ENCODE measurements around the gene FOXP1.

DNA sequence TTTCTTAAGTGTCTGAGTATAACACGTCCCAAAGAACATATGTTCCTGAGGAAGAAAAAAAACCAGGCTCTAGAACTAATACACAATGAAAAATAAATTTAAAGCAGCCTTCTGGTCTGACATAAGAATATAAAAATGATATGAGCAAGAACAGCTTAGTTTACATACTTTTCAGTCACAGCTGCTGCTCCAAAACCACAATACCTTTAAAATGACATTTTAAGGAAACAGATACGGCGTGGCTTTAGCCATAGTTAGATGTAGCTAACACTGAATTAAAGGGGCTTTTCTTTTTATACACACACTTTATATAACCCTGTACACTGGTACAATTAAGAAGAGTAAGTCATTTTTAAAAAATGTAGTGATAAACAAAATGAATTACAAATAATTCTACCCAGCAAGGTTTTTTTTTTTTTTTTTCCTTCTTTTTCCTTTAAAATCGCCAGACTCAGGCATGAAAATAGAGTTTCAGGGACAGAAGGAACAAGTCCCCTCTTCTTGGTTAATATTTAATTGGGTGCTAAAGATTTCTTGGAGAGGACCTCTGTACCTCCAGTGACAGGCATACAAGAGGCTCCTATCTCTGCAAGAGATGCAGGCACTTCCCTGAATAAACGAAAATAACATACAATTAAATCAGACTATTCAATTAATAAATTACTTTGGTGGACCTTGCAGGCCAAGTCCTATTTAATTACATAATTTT is 265.6 kb downstream of the FOXP1 start:
- TF ChIP-seq EZH2 (IDR thresholded peaks at IDR 0.05; ENCODE audit: borderline replicate concordance, insufficient read depth, low read length, poor library complexity, severe bottlenecking) (no peak), EP300 (conservative IDR thresholded peaks at IDR 0.05; ENCODE audit: poor library complexity, severe bottlenecking) (no peak), MXI1 (conservative IDR thresholded peaks at IDR 0.05; ENCODE audit: poor library complexity, severe bottlenecking) (no peak), SMC3 (conservative IDR thresholded peaks at IDR 0.05; ENCODE audit: poor library complexity) (no peak), POLR2AphosphoS5 (IDR thresholded peaks at IDR 0.05) (no peak), TAF1 (IDR thresholded peaks at IDR 0.05; ENCODE audit: low read depth) (no peak), RAD21 (conservative IDR thresholded peaks at IDR 0.05) (no peak)
- TF ChIP-seq, protein P1, sequence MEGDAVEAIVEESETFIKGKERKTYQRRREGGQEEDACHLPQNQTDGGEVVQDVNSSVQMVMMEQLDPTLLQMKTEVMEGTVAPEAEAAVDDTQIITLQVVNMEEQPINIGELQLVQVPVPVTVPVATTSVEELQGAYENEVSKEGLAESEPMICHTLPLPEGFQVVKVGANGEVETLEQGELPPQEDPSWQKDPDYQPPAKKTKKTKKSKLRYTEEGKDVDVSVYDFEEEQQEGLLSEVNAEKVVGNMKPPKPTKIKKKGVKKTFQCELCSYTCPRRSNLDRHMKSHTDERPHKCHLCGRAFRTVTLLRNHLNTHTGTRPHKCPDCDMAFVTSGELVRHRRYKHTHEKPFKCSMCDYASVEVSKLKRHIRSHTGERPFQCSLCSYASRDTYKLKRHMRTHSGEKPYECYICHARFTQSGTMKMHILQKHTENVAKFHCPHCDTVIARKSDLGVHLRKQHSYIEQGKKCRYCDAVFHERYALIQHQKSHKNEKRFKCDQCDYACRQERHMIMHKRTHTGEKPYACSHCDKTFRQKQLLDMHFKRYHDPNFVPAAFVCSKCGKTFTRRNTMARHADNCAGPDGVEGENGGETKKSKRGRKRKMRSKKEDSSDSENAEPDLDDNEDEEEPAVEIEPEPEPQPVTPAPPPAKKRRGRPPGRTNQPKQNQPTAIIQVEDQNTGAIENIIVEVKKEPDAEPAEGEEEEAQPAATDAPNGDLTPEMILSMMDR (IDR thresholded peaks at IDR 0.05; ENCODE audit: poor library complexity, severe bottlenecking): no peak
- TF ChIP-seq, protein P2, sequence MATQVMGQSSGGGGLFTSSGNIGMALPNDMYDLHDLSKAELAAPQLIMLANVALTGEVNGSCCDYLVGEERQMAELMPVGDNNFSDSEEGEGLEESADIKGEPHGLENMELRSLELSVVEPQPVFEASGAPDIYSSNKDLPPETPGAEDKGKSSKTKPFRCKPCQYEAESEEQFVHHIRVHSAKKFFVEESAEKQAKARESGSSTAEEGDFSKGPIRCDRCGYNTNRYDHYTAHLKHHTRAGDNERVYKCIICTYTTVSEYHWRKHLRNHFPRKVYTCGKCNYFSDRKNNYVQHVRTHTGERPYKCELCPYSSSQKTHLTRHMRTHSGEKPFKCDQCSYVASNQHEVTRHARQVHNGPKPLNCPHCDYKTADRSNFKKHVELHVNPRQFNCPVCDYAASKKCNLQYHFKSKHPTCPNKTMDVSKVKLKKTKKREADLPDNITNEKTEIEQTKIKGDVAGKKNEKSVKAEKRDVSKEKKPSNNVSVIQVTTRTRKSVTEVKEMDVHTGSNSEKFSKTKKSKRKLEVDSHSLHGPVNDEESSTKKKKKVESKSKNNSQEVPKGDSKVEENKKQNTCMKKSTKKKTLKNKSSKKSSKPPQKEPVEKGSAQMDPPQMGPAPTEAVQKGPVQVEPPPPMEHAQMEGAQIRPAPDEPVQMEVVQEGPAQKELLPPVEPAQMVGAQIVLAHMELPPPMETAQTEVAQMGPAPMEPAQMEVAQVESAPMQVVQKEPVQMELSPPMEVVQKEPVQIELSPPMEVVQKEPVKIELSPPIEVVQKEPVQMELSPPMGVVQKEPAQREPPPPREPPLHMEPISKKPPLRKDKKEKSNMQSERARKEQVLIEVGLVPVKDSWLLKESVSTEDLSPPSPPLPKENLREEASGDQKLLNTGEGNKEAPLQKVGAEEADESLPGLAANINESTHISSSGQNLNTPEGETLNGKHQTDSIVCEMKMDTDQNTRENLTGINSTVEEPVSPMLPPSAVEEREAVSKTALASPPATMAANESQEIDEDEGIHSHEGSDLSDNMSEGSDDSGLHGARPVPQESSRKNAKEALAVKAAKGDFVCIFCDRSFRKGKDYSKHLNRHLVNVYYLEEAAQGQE (IDR thresholded peaks at IDR 0.05; ENCODE audit: borderline replicate concordance): no peak
